K562 (cell line): Measurements from ENCODE around the gene WT1. TPM values are rescaled to one million over a fixed set of nuclear protein-coding genes. Genes with fewer than 3 reads are reported as not detected.
A peak's percentile ranks its signal among the peaks of the same experiment; 100 is the strongest.

Source experiments
- ARID1B ChIP-seq: fragments of 450-650 bp; IDR thresholded peaks from 2 replicates; pipeline ENCODE4 v1.6.1; 2016; ENCODE audit warnings: antibody characterized with exemption, mild to moderate bottlenecking, inconsistent platforms
- BCL6 ChIP-seq: fragments of 250-450 bp; sonication (Bioruptor Pico); IDR thresholded peaks from 2 replicates; pipeline ENCODE4 v1.4.0; 2020
- CBX2 ChIP-seq: fragments of 200-600 bp; sonication (generic); IDR thresholded peaks from one replicate; pipeline ENCODE4 v1.6.1; 2012; ENCODE audit warnings: mild to moderate bottlenecking, low read length, inconsistent platforms; ENCODE audit not compliant: insufficient read depth, poor library complexity, severe bottlenecking
- CBX5 ChIP-seq: IDR thresholded peaks from 2 replicates; pipeline ENCODE4 v1.6.1; 2014; ENCODE audit warnings: low read depth, borderline replicate concordance
- CBX8 ChIP-seq: fragments of 200-600 bp; sonication (generic); IDR thresholded peaks from 2 replicates; pipeline ENCODE4 v1.6.1; 2012; ENCODE audit warnings: borderline replicate concordance, mixed run types, low read depth, mild to moderate bottlenecking, moderate library complexity, mixed read lengths, low read length, control low read depth, inconsistent platforms; ENCODE audit not compliant: poor library complexity, severe bottlenecking; ENCODE audit errors: extremely low read depth
- CC2D1A ChIP-seq: fragments of 450-650 bp; IDR thresholded peaks from 2 replicates; pipeline ENCODE4 v1.6.1; 2017; ENCODE audit warnings: mild to moderate bottlenecking
- DPF2 ChIP-seq: fragments of 450-650 bp; IDR thresholded peaks from 2 replicates; pipeline ENCODE4 v1.6.1; 2016
- GATAD2A ChIP-seq: fragments of 450-650 bp; IDR thresholded peaks from 2 replicates; pipeline ENCODE4 v1.6.1; 2017
- HDAC1 ChIP-seq, 2 experiments: fragments of 450-650 bp; IDR thresholded peaks; 2 replicates each; pipeline ENCODE4 v1.6.1; 2016 to 2017; ENCODE audit warnings: inconsistent platforms in 1 of 2, mild to moderate bottlenecking in 1 of 2, moderate library complexity in 1 of 2
- KDM5B ChIP-seq: fragments of 200-600 bp; sonication (generic); IDR thresholded peaks from 2 replicates; pipeline ENCODE4 v1.6.1; 2012; ENCODE audit warnings: low read depth, mild to moderate bottlenecking, moderate library complexity, low read length, control low read depth, inconsistent platforms; ENCODE audit not compliant: insufficient replicate concordance
- L3MBTL2 ChIP-seq: fragments of 450-650 bp; IDR thresholded peaks from 2 replicates; pipeline ENCODE4 v1.6.1; 2016; ENCODE audit warnings: mild to moderate bottlenecking, moderate library complexity
- MAZ ChIP-seq, 2 experiments: fragments of 450-650 bp in 1 of 2; sonication (generic) in 1 of 2; formaldehyde crosslinking; IDR thresholded peaks in 1 of 2; conservative IDR thresholded peaks in 1 of 2; 2 replicates each; pipeline versions ENCODE4 v1.4.0 to v1.5.0; 2020; ENCODE audit warnings: mild to moderate bottlenecking in 1 of 2, missing genetic modification reagents in 1 of 2
- NFIC ChIP-seq: fragments of 450-650 bp; IDR thresholded peaks from 2 replicates; pipeline ENCODE4 v1.6.1; 2017; ENCODE audit warnings: mild to moderate bottlenecking, inconsistent platforms
- OTX1 ChIP-seq: fragments of 450-650 bp; formaldehyde crosslinking; IDR thresholded peaks from 2 replicates; pipeline ENCODE4 v1.4.0; 2022; ENCODE audit warnings: mild to moderate bottlenecking
- RBM14 ChIP-seq: fragments of 200-400 bp; formaldehyde crosslinking; IDR thresholded peaks from 2 replicates; pipeline ENCODE4 v1.6.1; 2018; ENCODE audit warnings: low read depth, mild to moderate bottlenecking, low read length, moderate library complexity, borderline replicate concordance; ENCODE audit not compliant: insufficient read depth
- RBM22 ChIP-seq: fragments of 200-400 bp; formaldehyde crosslinking; IDR thresholded peaks from 2 replicates; pipeline ENCODE4 v1.6.1; 2018; ENCODE audit warnings: low read length, low read depth; ENCODE audit not compliant: poor library complexity, severe bottlenecking
- SETDB1 ChIP-seq: IDR thresholded peaks from one replicate; pipeline ENCODE4 v1.6.1; 2012; ENCODE audit warnings: low read length, control low read depth, inconsistent platforms
- SMARCA4 ChIP-seq: fragments of 450-650 bp; IDR thresholded peaks from 2 replicates; pipeline ENCODE4 v1.6.1; 2016
- TAF1 ChIP-seq: IDR thresholded peaks from 2 replicates; pipeline ENCODE4 v1.6.1; 2011; ENCODE audit warnings: mild to moderate bottlenecking, low read length, moderate library complexity; ENCODE audit not compliant: insufficient read depth, control insufficient read depth, severe bottlenecking; ENCODE audit errors: extremely low read depth
- ZNF175 ChIP-seq: fragments of 200-800 bp; sonication (Bioruptor generic); IDR thresholded peaks from 2 replicates; pipeline ENCODE4 v1.6.1; 2016; ENCODE audit warnings: low read depth, mild to moderate bottlenecking, missing genetic modification characterization, missing compliant biosample characterization
- ZNF431 ChIP-seq: sonication (generic); formaldehyde crosslinking; IDR thresholded peaks from 2 replicates; pipeline ENCODE4 v1.8.0; 2022; ENCODE audit warnings: mild to moderate bottlenecking, missing genetic modification reagents
- ZNF561 ChIP-seq: fragments of 450-650 bp; formaldehyde crosslinking; conservative IDR thresholded peaks from 2 replicates; pipeline ENCODE4 v1.4.0; 2020; ENCODE audit warnings: mild to moderate bottlenecking, moderate library complexity
- ZNF717 ChIP-seq: fragments of 250-450 bp; sonication (Bioruptor Pico); IDR thresholded peaks from 2 replicates; pipeline ENCODE4 v1.5.0; 2021
- polyA plus RNA-seq, 8 experiments: library from polyadenylated mRNA; depleted of rRNA in 4 of 8; stranded (reverse) in 5 of 8; unstranded in 3 of 8; fragments of >200 nt; fragmentation: Nextera tagmentation in 2 of 8; fragmentation: Illumina TruSeq in 1 of 8; extraction: Ambion mirVana in 2 of 8; extraction: Trizol in 1 of 8; gene quantifications; 2 replicates each; pipeline versions ENCODE4 v1.2.1 to v1.2.3, GENCODE V29; 2011 to 2014; ENCODE audit warnings: inconsistent platforms in 1 of 8, missing spikeins in 1 of 8
- total RNA-seq, 7 experiments: library from RNA; depleted of rRNA in 6 of 7; stranded (reverse); fragments of >200 nt in 6 of 7; fragmentation: Illumina TruSeq in 2 of 7; extraction: Trizol in 2 of 7; gene quantifications; 2 replicates each; pipeline versions ENCODE4 v1.2.1 to v1.2.3, GENCODE V29; 2011 to 2021; ENCODE audit warnings: low replicate concordance in 1 of 7
- TF ChIP-seq, protein P1 (sequence below): sonication (generic); formaldehyde crosslinking; IDR thresholded peaks from 2 replicates; pipeline ENCODE4 v1.8.0; 2022; ENCODE audit warnings: missing genetic modification reagents, mild to moderate bottlenecking, moderate library complexity, borderline replicate concordance
- TF ChIP-seq, protein P2 (sequence below): sonication (generic); formaldehyde crosslinking; IDR thresholded peaks from 2 replicates; pipeline ENCODE4 v1.8.0; 2022; ENCODE audit warnings: mild to moderate bottlenecking, low read depth, missing genetic modification reagents
- TF ChIP-seq, protein P3 (sequence below), 3 experiments: fragments of 200-800 bp in 1 of 3; sonication (Bioruptor generic) in 1 of 3; sonication (generic) in 1 of 3; formaldehyde crosslinking in 1 of 3; IDR thresholded peaks; 2 replicates each; pipeline versions ENCODE4 v1.6.1 to v1.8.0; 2016 to 2022; ENCODE audit warnings: mild to moderate bottlenecking in 2 of 3, missing compliant biosample characterization in 2 of 3, missing genetic modification characterization in 2 of 3, missing genetic modification reagents in 1 of 3

The WT1 gene
- total and polyA plus RNA-seq, 9 of the 15 experiments (the other 6 are each of a cell fraction or from before 2014, with no cell fraction given): 7.1 to 33.8 (median 19.4) TPM

DNA sequence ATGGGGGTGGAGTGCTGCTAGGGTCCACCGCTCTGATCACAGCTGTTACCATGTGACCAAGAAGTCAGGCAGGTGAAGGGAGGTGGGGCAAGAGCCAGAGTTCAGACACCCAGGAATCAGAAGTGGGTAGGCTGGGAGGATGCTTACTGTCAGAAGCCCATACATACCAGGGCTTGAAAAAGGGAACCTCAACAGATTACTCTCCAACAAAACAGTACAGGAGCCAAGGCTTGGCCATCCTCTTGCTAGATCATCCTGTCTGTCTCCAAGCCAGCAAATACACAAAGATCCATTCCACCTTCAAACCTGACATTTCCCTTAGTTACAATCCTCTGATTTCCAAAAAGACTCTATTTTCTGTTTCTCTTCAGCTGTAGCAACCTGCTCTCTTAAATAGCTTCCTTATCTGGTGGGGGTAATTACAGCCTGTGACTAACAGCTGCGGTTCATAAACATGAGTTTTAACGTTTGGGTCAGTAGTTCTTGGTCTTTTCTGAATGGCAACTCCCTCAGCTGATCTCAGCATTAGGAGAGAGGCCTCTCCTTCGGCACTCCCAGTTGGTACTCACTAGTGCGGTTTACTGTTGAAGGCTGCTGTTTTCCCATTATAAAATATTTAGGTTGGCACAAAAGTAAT is 31.1 kb upstream of the WT1 start (continued):
- TF ChIP-seq, protein P1, sequence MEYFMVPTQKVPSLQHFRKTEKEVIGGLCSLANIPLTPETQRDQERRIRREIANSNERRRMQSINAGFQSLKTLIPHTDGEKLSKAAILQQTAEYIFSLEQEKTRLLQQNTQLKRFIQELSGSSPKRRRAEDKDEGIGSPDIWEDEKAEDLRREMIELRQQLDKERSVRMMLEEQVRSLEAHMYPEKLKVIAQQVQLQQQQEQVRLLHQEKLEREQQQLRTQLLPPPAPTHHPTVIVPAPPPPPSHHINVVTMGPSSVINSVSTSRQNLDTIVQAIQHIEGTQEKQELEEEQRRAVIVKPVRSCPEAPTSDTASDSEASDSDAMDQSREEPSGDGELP (CRISPR knock-in tag): peak; percentile 45; the same call in 1 of the 2 replicates
- TF ChIP-seq CBX8 (no peak), SETDB1 (no peak), L3MBTL2 (0 out of 2 replicates have a peak, but pooled peaks have one; percentile 19), KDM5B (no peak), OTX1 (no peak), RBM22 (no peak), ZNF561 (CRISPR knock-in tag) (no peak), SMARCA4 (peak; percentile 62; the same call in 1 of the 2 replicates), TAF1 (no peak), BCL6 (CRISPR knock-in tag) (no peak), NFIC (no peak), CBX5 (no peak), DPF2 (peak; percentile 69; the same call in 1 of the 2 replicates), CC2D1A (no peak), MAZ (CRISPR knock-in tag; conservative IDR thresholded peaks at IDR 0.05 in 1 of 2, IDR thresholded peaks at IDR 0.05 in 1 of 2) (peak in 1 of 2 experiments; percentile 25; a peak in 1 of 4 replicates), ZNF717 (CRISPR knock-in tag) (no peak), GATAD2A (no peak), HDAC1 (IDR thresholded peaks at IDR 0.05) (0 out of 4 replicates have a peak, but pooled peaks of 1 of the 2 experiments have one; percentile 32), ARID1B (peak; percentile 64), ZNF175 (CRISPR knock-in tag) (0 out of 2 replicates have a peak, but pooled peaks have one; percentile 37), CBX2 (no peak), RBM14 (no peak), ZNF431 (CRISPR knock-in tag) (no peak)
- TF ChIP-seq, protein P2, sequence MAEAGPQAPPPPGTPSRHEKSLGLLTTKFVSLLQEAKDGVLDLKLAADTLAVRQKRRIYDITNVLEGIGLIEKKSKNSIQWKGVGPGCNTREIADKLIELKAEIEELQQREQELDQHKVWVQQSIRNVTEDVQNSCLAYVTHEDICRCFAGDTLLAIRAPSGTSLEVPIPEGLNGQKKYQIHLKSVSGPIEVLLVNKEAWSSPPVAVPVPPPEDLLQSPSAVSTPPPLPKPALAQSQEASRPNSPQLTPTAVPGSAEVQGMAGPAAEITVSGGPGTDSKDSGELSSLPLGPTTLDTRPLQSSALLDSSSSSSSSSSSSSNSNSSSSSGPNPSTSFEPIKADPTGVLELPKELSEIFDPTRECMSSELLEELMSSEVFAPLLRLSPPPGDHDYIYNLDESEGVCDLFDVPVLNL (CRISPR knock-in tag): no peak
- TF ChIP-seq, protein P3, sequence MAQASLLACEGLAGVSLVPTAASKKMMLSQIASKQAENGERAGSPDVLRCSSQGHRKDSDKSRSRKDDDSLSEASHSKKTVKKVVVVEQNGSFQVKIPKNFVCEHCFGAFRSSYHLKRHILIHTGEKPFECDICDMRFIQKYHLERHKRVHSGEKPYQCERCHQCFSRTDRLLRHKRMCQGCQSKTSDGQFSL (CRISPR knock-in tag; IDR thresholded peaks at IDR 0.05): peak; percentile 96
- TF ChIP-seq, protein P3 (tag; IDR thresholded peaks at IDR 0.05): no peak
